Ramos (cell line): ENCODE data around the gene CSAG1.
"Not testable (repeated sequence)": the region's sequence is repeated elsewhere in the genome, so short reads cannot be mapped to it uniquely, and the experiment has no call there.

Experiments used
- in situ Hi-C: fragments of 300-500 bp; cut with MboI; formaldehyde crosslinking; loops from one replicate; pipeline ENCODE4 v1.14.3; 2022; ENCODE audit warnings: low sequenced_read_pairs; ENCODE audit not compliant: unreplicated experiment

CSAG1 gene

DNA sequence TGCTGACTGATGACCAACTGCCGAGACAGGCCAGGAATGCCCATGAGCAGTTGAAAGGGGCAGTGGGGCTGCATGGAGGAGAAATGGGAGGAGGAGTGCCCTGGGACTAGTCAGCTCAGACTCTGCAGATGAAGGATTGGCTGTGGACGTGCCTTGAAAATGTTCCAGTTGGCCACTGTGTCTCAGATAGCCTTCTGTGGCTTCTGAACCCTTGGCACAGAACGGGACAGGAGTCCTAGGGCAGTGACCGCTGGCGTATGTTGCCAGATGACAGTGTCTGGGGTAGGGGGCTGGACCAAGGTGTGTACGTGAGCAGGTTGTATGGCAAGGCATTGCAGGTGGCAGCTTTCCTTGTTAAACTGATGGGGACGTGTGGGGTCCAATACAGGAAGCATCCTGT, 27.0 kb downstream of the CSAG1 start:
- in situ Hi-C loops: not testable (repeated sequence)

DNA sequence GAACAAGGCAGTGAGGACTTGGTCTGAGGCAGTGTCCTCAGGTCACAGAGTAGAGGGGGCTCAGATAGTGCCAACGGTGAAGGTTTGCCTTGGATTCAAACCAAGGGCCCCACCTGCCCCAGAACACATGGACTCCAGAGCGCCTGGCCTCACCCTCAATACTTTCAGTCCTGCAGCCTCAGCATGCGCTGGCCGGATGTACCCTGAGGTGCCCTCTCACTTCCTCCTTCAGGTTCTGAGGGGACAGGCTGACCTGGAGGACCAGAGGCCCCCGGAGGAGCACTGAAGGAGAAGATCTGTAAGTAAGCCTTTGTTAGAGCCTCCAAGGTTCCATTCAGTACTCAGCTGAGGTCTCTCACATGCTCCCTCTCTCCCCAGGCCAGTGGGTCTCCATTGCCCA, 33.1 kb downstream of the CSAG1 start:
- in situ Hi-C loops: not testable (repeated sequence)

DNA sequence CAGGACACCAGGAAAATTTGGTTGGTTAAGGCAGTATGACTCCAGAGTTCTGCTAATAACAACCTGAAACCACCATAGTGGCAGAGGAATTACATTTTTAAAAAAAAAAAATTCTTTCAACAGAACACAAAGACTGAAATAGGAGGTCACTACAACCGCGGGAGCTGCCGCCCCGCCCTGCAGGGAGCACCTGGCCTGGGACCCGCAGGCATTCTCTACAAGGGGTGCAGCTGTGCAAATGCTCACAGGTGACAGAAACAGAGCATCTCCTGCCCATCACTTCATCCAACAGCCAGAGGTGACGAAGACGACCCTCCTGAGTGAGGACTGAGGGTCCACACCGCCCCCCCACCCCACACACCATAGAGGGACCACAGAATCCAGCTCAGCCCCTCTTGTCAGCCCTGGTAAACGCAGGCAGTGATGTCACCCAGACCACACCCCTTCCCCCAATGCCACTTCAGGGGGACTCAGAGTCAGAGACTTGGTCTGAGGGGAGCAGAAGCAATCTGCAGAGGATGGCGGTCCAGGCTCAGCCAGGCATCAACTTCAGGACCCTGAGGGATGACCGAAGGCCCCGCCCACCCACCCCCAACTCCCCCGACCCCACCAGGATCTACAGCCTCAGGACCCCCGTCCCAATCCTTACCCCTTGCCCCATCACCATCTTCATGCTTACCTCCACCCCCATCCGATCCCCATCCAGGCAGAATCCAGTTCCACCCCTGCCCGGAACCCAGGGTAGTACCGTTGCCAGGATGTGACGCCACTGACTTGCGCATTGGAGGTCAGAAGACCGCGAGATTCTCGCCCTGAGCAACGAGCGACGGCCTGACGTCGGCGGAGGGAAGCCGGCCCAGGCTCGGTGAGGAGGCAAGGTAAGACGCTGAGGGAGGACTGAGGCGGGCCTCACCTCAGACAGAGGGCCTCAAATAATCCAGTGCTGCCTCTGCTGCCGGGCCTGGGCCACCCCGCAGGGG, 35.3 kb downstream of the CSAG1 start, which contains the start of gene MAGEA3:
Gene MAGEA3 (plus strand): TSS at position 843 of the 980 bp plus-strand sequence. CDS start 2,039 bp downstream, outside the sequence.
- in situ Hi-C loops: not testable (repeated sequence)

DNA sequence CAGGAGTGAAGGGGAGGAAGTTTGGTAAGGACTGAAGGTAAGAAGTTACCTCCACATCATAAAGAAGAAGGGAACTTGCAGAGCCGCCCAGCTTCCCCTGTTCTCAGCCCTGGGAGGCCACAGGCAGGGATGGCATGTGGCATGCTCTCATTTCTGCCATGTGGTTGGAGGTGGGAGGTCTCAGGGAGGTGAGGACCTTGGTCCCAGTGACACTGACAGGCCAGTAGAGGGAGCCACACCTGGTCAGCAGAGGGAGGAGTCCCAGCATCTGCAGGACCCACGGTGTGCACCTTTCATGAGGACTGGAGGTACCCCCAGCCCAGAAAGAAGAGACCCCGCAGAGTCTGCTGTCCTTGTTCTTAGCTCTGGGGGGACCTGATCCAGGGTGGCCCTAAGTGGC, 52.5 kb downstream of the CSAG1 start:
- in situ Hi-C loops: not testable (repeated sequence)
